ENCODE results near the gene BICRAL.
"Not testable (repeated sequence)": the region's sequence is repeated elsewhere in the genome, so short reads cannot be mapped to it uniquely, and the experiment has no call there.

DNA sequence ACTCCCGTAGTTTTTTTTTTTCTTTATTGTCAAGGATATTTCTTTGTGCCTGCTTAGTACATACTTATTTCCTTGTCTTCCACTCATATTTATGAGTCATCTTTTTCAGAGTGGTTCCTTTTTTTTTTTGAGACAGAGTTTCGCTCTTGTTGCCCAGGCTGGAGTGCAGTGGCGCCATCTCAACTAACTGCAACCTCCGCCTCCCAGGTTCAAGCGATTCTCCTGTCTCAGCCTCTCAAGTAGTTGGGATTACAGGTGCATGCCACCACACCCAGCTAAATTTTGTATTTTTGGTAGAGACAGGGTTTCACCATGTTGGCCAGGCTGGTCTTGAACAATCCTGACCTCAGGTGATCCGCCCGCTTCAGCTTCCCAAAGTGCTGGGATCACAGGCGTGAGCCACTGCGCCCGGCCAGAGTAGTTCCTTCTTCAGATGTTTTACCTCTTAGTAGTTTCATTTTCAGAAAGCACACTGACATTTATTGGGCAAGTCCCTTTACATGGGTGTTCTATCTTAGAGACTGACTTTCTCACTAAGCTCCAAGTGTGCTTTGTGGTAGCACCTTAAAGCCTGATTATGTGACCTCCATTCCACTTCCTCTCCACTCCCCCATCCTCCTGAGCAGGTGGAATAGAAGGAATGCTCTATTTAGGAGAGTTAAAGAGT is 6.9 kb upstream of the BICRAL start:
- TF ChIP-seq, protein P1, sequence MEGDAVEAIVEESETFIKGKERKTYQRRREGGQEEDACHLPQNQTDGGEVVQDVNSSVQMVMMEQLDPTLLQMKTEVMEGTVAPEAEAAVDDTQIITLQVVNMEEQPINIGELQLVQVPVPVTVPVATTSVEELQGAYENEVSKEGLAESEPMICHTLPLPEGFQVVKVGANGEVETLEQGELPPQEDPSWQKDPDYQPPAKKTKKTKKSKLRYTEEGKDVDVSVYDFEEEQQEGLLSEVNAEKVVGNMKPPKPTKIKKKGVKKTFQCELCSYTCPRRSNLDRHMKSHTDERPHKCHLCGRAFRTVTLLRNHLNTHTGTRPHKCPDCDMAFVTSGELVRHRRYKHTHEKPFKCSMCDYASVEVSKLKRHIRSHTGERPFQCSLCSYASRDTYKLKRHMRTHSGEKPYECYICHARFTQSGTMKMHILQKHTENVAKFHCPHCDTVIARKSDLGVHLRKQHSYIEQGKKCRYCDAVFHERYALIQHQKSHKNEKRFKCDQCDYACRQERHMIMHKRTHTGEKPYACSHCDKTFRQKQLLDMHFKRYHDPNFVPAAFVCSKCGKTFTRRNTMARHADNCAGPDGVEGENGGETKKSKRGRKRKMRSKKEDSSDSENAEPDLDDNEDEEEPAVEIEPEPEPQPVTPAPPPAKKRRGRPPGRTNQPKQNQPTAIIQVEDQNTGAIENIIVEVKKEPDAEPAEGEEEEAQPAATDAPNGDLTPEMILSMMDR (IDR thresholded peaks at IDR 0.05; ENCODE audit: low read depth, low read length, poor library complexity, severe bottlenecking): not testable (repeated sequence)
- TF ChIP-seq EZH2phosphoT487 (IDR thresholded peaks at IDR 0.05; ENCODE audit: borderline replicate concordance, low read length): not testable (repeated sequence)
